Liver (tissue), 9 donors: ENCODE data around the gene KCNA5. TPM values are rescaled to one million over a fixed set of nuclear protein-coding genes. Genes with fewer than 3 reads are reported as not detected.

Experiments
- DNase-seq: peaks from one replicate; pipeline ENCODE4 v3.0.0-alpha.2; 2017; ENCODE audit warnings: low spot score
- H3K27ac ChIP-seq, 2 donors: one replicate each; pipeline ENCODE4 v1.7.0; 2013; ENCODE audit warnings: inconsistent platforms in 2 of 2, low read length in 2 of 2, control low read depth in 1 of 2, low read depth in 1 of 2, mild to moderate bottlenecking in 1 of 2
- H3K27me3 ChIP-seq, 4 donors: one replicate each; pipeline versions ENCODE4 v1.6.1 to v1.7.0; 2013; ENCODE audit warnings: low read length in 3 of 4, inconsistent platforms in 1 of 4, mild to moderate bottlenecking in 1 of 4, moderate library complexity in 1 of 4; ENCODE audit not compliant: control insufficient read depth in 4 of 4, insufficient read depth in 4 of 4
- H3K36me3 ChIP-seq, 4 donors: one replicate each; pipeline versions ENCODE4 v1.6.1 to v1.7.0; 2013; ENCODE audit warnings: low read length in 3 of 4, mild to moderate bottlenecking in 3 of 4, low read depth in 1 of 4, moderate library complexity in 1 of 4; ENCODE audit not compliant: control insufficient read depth in 4 of 4, insufficient read depth in 3 of 4
- H3K4me1 ChIP-seq, 4 donors: one replicate each; pipeline versions ENCODE4 v1.6.1 to v1.7.0; 2013; ENCODE audit warnings: low read length in 3 of 4, mild to moderate bottlenecking in 3 of 4, moderate library complexity in 1 of 4; ENCODE audit not compliant: control insufficient read depth in 4 of 4, insufficient read depth in 4 of 4
- H3K4me3 ChIP-seq, 3 donors: one replicate each; pipeline versions ENCODE4 v1.6.1 to v1.7.0; 2013; ENCODE audit warnings: low read length in 3 of 3, control low read depth in 1 of 3, low read depth in 1 of 3, mild to moderate bottlenecking in 1 of 3
- H3K9ac ChIP-seq, 2 donors: one replicate each; pipeline ENCODE4 v1.7.0; 2013; ENCODE audit warnings: low read length in 2 of 2, mild to moderate bottlenecking in 2 of 2, moderate library complexity in 2 of 2, control low read depth in 1 of 2, low read depth in 1 of 2
- H3K9me3 ChIP-seq, 4 donors: one replicate each; pipeline versions ENCODE4 v1.6.1 to v1.7.0; 2013; ENCODE audit warnings: low read length in 3 of 4; ENCODE audit not compliant: control insufficient read depth in 4 of 4
- FOXA2 ChIP-seq: IDR thresholded peaks from 2 replicates; pipeline ENCODE4 v1.6.1; 2016; ENCODE audit warnings: antibody characterized with exemption
- GABPA ChIP-seq, 2 donors: IDR thresholded peaks in 1 of 2; conservative IDR thresholded peaks in 1 of 2; 2 replicates each; pipeline ENCODE4 v1.6.1; 2016; ENCODE audit warnings: antibody characterized with exemption in 2 of 2, mild to moderate bottlenecking in 1 of 2, moderate library complexity in 1 of 2
- HNF4A ChIP-seq, 2 donors: conservative IDR thresholded peaks; 2 replicates each; pipeline ENCODE4 v1.6.1; 2016; ENCODE audit warnings: antibody characterized with exemption in 2 of 2, mild to moderate bottlenecking in 2 of 2
- HNF4G ChIP-seq: IDR thresholded peaks from 2 replicates; pipeline ENCODE4 v1.6.1; 2016; ENCODE audit warnings: antibody characterized with exemption
- JUND ChIP-seq, 2 donors: IDR thresholded peaks; 2 replicates each; pipeline ENCODE4 v1.6.1; 2016; ENCODE audit warnings: antibody characterized with exemption in 2 of 2
- NR2F2 ChIP-seq: IDR thresholded peaks from 2 replicates; pipeline ENCODE4 v1.6.1; 2016; ENCODE audit warnings: antibody characterized with exemption
- RAD21 ChIP-seq, 2 donors: IDR thresholded peaks; 2 replicates each; pipeline ENCODE4 v1.6.1; 2016; ENCODE audit warnings: antibody characterized with exemption in 2 of 2, mild to moderate bottlenecking in 2 of 2
- TAF1 ChIP-seq: conservative IDR thresholded peaks from 2 replicates; pipeline ENCODE4 v1.6.1; 2016; ENCODE audit warnings: antibody characterized with exemption, mild to moderate bottlenecking
- YY1 ChIP-seq: IDR thresholded peaks from 2 replicates; pipeline ENCODE4 v1.6.1; 2016; ENCODE audit warnings: antibody characterized with exemption, mild to moderate bottlenecking
- WGBS: extraction: QIAGEN DNeasy Blood & Tissue Kit; methylation state at CpG from one replicate; pipeline ENCODE4 v1.1.7; 2013; 5-methylcytosine and 5-hydroxymethylcytosine counted together
- polyA plus RNA-seq, 2 donors: library from polyadenylated mRNA; stranded (reverse) in 1 of 2; unstranded in 1 of 2; fragments of 200-250 nt in 1 of 2; fragments of >200 nt in 1 of 2; fragmentation: Nextera tagmentation in 1 of 2; extraction: Ambion mirVana in 1 of 2; gene quantifications; one replicate each; pipeline versions ENCODE4 v1.2.1 to v1.2.3, GENCODE V29; 2013 to 2015
- total RNA-seq, 2 donors: library from RNA; depleted of rRNA; stranded (reverse); fragments of >200 nt; gene quantifications; one replicate each; pipeline ENCODE4 v1.2.3, GENCODE V29; 2014
- TF ChIP-seq, protein P1 (sequence below): IDR thresholded peaks from 2 replicates; pipeline ENCODE4 v1.6.1; 2016; ENCODE audit warnings: antibody characterized with exemption, mild to moderate bottlenecking
- TF ChIP-seq, protein P2 (sequence below): fragments of 150-350 bp; IDR thresholded peaks from 2 replicates; pipeline ENCODE4 v1.5.1; 2017; ENCODE audit warnings: improper control_type of control experiment, low read depth, low read length; ENCODE audit not compliant: missing input control
- donor health status: healthy.
- donor health status: healthy.
- donor health status: healthy.
- donor health status: healthy.
- donor health status: healthy.

Gene KCNA5
- total and polyA plus RNA-seq, 4 donors, result 0.09 to 0.42 (median 0.12) TPM; not detected in 1

DNA sequence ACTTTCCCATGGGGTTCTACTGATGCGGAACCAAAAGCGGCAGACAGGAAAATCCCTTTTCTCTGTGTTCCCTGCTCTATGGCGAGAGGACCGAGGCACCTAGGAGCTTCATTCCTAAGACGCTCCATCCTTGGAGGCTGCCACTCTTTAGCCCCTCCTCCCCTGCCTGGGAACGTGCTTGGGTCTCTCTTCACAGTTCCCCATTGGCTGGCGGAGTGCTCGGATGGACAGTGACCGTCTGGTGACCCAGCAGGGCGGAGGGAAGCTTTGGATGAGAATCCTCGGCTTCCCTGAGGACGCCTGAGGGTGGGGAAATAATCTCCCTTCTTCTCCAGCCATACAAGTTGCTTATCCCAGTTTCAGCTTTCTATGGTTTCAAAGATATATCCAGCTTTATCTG is 37.3 kb downstream of the KCNA5 start:
- no peaks in the 10 kb centered on the region for H3K4me1 ChIP-seq
- no peak overlapping the region for H3K4me3 ChIP-seq
- H3K9ac ChIP-seq, result no peak overlapping the region
- H3K27ac ChIP-seq, result no peak overlapping the region
- TF ChIP-seq GABPA (IDR thresholded peaks at IDR 0.05 in 1 of 2, conservative IDR thresholded peaks at IDR 0.05 in 1 of 2) (no peak), HNF4A (conservative IDR thresholded peaks at IDR 0.05) (no peak), RAD21 (IDR thresholded peaks at IDR 0.05) (no peak), TAF1 (no peak), YY1 (no peak), FOXA2 (no peak), NR2F2 (no peak)
- no peaks in the 10 kb centered on the region for H3K36me3 ChIP-seq
- H3K9me3 ChIP-seq, result no peaks in the 10 kb centered on the region
- H3K27me3 ChIP-seq, result peaks cover 0 to 3% (median 0%) of the 10 kb centered on the region in 4 donors
- no peak for DNase-seq
- WGBS, result 52% methylated on average over 12 of the region's 12 CpGs

DNA sequence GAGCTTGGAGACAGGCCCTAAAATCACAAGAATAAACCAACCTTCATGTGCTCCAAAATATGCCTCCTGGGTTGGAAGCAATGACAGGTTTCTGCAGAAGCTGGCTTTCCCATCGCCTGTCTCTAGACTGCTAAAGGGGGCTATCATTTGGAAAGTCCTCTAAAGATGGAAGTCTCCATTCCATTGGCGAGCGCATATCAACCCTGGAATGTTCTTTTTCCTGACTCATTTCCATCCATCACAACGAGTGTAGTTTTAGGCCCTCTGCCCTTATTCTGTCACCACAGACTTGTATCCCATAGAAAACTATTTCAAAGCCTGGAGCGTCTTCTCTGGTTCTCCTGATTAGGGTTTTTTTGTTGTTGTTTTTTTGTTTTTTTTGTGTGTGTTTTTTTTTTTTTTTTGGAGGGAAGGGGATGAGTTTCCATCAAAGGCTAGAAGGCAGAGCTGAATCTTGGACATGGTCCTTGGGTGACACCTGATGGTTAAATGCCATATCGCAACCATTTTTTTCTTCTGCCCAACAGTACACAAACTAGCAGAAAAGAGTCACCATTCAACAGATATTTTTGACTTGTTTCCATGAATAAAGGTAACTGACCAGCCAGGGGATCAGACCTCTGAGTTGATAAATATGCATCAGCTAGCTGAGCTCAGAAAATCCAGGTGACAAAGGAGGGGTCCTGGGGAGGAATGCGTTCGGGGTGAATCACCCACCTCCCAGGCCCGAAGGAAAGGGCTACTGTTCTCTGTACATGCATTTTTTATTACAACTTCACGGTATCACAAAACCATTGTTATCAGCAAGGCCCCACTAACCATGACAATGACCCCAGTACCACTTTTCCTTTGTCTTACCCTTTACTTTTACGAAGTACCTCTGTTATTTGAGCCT is 40.5 kb downstream of the KCNA5 start:
- no peaks in the 10 kb centered on the region for H3K9me3 ChIP-seq

DNA sequence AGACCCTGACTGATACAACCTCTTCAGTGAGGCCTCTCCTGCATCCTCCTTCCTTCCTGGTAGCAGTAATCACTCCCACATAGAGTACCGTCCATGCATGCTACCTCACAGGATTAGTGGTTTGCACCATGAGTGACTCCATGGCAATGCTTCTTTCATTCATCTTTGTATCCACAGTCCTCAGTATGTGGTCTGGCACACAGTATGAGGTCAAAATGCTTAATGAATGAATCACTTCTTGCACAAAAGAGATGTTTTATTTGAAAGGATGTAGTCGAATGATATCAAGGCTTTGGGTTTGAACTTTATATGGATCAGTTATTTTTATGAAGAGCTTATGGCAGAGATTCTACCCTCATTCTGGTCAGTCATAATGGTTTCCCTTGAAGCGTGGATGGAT is 42.2 kb downstream of the KCNA5 start:
- Histone ChIP-seq H3K36me3 (no peaks in the 10 kb centered on the region), H3K27ac (no peak overlapping the region), H3K27me3 (peaks cover 0 to 3% (median 0%) of the 10 kb centered on the region in 4 donors), H3K9me3 (no peaks in the 10 kb centered on the region), H3K4me3 (no peak overlapping the region), H3K4me1 (no peaks in the 10 kb centered on the region), H3K9ac (no peak overlapping the region)
- 63% methylated on average over 3 of the region's 3 CpGs for WGBS
- TF ChIP-seq HNF4A (conservative IDR thresholded peaks at IDR 0.05), result no peak
- TF ChIP-seq, protein P1, sequence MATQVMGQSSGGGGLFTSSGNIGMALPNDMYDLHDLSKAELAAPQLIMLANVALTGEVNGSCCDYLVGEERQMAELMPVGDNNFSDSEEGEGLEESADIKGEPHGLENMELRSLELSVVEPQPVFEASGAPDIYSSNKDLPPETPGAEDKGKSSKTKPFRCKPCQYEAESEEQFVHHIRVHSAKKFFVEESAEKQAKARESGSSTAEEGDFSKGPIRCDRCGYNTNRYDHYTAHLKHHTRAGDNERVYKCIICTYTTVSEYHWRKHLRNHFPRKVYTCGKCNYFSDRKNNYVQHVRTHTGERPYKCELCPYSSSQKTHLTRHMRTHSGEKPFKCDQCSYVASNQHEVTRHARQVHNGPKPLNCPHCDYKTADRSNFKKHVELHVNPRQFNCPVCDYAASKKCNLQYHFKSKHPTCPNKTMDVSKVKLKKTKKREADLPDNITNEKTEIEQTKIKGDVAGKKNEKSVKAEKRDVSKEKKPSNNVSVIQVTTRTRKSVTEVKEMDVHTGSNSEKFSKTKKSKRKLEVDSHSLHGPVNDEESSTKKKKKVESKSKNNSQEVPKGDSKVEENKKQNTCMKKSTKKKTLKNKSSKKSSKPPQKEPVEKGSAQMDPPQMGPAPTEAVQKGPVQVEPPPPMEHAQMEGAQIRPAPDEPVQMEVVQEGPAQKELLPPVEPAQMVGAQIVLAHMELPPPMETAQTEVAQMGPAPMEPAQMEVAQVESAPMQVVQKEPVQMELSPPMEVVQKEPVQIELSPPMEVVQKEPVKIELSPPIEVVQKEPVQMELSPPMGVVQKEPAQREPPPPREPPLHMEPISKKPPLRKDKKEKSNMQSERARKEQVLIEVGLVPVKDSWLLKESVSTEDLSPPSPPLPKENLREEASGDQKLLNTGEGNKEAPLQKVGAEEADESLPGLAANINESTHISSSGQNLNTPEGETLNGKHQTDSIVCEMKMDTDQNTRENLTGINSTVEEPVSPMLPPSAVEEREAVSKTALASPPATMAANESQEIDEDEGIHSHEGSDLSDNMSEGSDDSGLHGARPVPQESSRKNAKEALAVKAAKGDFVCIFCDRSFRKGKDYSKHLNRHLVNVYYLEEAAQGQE, result no peak
- no peak for TF ChIP-seq FOXA2
- TF ChIP-seq TAF1, result no peak
- no peak for TF ChIP-seq NR2F2
- DNase-seq, result no peak

More for the DNA sequence above, 40.5 kb downstream of the KCNA5 start:
- no peak overlapping the region for H3K9ac ChIP-seq
- peak; percentile 49 for DNase-seq
- H3K27ac ChIP-seq, result no peak overlapping the region
- peaks cover 0 to 3% (median 0%) of the 10 kb centered on the region in 4 donors for H3K27me3 ChIP-seq
- no peaks in the 10 kb centered on the region for H3K36me3 ChIP-seq
- whole genome bisulfite sequencing, result 57% methylated on average over 11 of the region's 11 CpGs
- no peaks in the 10 kb centered on the region for H3K4me1 ChIP-seq
- TF ChIP-seq JUND (IDR thresholded peaks at IDR 0.05) (no peak), RAD21 (IDR thresholded peaks at IDR 0.05) (peak; percentile 85 to 86), YY1 (no peak), HNF4G (no peak)
- TF ChIP-seq, protein P2, sequence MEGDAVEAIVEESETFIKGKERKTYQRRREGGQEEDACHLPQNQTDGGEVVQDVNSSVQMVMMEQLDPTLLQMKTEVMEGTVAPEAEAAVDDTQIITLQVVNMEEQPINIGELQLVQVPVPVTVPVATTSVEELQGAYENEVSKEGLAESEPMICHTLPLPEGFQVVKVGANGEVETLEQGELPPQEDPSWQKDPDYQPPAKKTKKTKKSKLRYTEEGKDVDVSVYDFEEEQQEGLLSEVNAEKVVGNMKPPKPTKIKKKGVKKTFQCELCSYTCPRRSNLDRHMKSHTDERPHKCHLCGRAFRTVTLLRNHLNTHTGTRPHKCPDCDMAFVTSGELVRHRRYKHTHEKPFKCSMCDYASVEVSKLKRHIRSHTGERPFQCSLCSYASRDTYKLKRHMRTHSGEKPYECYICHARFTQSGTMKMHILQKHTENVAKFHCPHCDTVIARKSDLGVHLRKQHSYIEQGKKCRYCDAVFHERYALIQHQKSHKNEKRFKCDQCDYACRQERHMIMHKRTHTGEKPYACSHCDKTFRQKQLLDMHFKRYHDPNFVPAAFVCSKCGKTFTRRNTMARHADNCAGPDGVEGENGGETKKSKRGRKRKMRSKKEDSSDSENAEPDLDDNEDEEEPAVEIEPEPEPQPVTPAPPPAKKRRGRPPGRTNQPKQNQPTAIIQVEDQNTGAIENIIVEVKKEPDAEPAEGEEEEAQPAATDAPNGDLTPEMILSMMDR, result peak; percentile 72
- H3K4me3 ChIP-seq, result no peak overlapping the region
